Thyroid gland (tissue), 4 donors: ENCODE data around the gene TBRG1. TPM values are rescaled to one million over a fixed set of nuclear protein-coding genes. Genes with fewer than 3 reads are reported as not detected.

Experiments used
- DNase-seq, 2 donors: peaks; one replicate each; pipeline ENCODE4 v3.0.0-alpha.2; 2019
- H3K27ac ChIP-seq, 3 donors: fragments of 200-600 bp; sonication (generic); 1 replicate in 2 of 3; 2 replicates in 1 of 3; pipeline ENCODE4 v1.5.1; 2016 to 2019; ENCODE audit warnings: mild to moderate bottlenecking in 1 of 3, moderate library complexity in 1 of 3
- H3K27me3 ChIP-seq: fragments of 200-600 bp; sonication (generic); one replicate; pipeline ENCODE4 v1.5.1; 2019
- H3K36me3 ChIP-seq, 2 donors: fragments of 200-600 bp; sonication (generic); one replicate each; pipeline ENCODE4 v1.5.1; 2016 to 2019
- H3K4me1 ChIP-seq, 2 donors: fragments of 200-600 bp; sonication (generic); one replicate each; pipeline ENCODE4 v1.5.1; 2017 to 2019
- H3K4me3 ChIP-seq, 3 donors: fragments of 200-600 bp; sonication (generic); replicated peaks in 1 of 3; 1 replicate in 2 of 3; 2 replicates in 1 of 3; pipeline ENCODE4 v1.5.1; 2016; ENCODE audit warnings: mild to moderate bottlenecking in 1 of 3
- H3K9me3 ChIP-seq: fragments of 200-600 bp; sonication (generic); one replicate; pipeline ENCODE4 v1.5.1; 2017
- CTCF ChIP-seq, 6 experiments: fragments of 200-600 bp in 3 of 6; fragments of 450-650 bp in 3 of 6; sonication (generic) in 3 of 6; IDR thresholded peaks; one replicate each; pipeline ENCODE4 v1.5.1; 2016 to 2019; ENCODE audit warnings: antibody characterized with exemption in 6 of 6, mild to moderate bottlenecking in 2 of 6, inconsistent platforms in 1 of 6, moderate library complexity in 1 of 6
- POLR2A ChIP-seq, 2 donors: fragments of 450-650 bp; IDR thresholded peaks; one replicate each; pipeline ENCODE4 v1.6.1; 2017; ENCODE audit warnings: antibody characterized with exemption in 2 of 2, mild to moderate bottlenecking in 2 of 2, moderate library complexity in 1 of 2
- WGBS, 2 donors: methylation state at CpG; one replicate each; pipeline ENCODE4 v1.1.5; 2017; 5-methylcytosine and 5-hydroxymethylcytosine counted together
- intact Hi-C: fragments of 100-400 bp; cut with DNase I; formaldehyde crosslinking; loops from one replicate; pipeline ENCODE4 v1.15.1; 2023
- total RNA-seq, 4 donors: library from RNA; depleted of rRNA; stranded (reverse); fragments of >200 nt; gene quantifications; one replicate each; pipeline ENCODE4 v1.2.3, GENCODE V29; 2016

Gene TBRG1
- total RNA-seq, 4 donors from 2014 or later: 34.7 to 59.8 (median 46.3) TPM

- Histone ChIP-seq H3K36me3 (peaks cover 24 to 33% of the 10 kb centered on the region in 2 donors), H3K9me3 (no peaks in the 10 kb centered on the region), H3K27me3 (no peaks in the 10 kb centered on the region), H3K4me1 (peaks cover 3 to 4% of the 10 kb centered on the region in 2 donors), H3K4me3 (no peak overlapping the region), H3K27ac (no peak overlapping the region)
- 87 to 94% methylated on average over 5 of the region's 5 CpGs for WGBS, 2 donors
- DNase-seq: no peak
- intact Hi-C loops: no loop called here
- no peak for TF ChIP-seq POLR2A (IDR thresholded peaks at IDR 0.05)
- no peak for TF ChIP-seq CTCF (IDR thresholded peaks at IDR 0.05)
Observed at GRCh38 chr11:124640666-124641065, 18.0 kb downstream of the TBRG1 start.

GRCh38 chr11:124642628-124643027, 20.0 kb downstream of the TBRG1 start:
- no peak for DNase-seq

GRCh38 chr11:124643042-124643604, 20.5 kb downstream of the TBRG1 start:
- H3K9me3 ChIP-seq: no peaks in the 10 kb centered on the region
- H3K27ac ChIP-seq: no peak overlapping the region
- intact Hi-C loops: no loop called here
- peaks cover 3 to 4% of the 10 kb centered on the region in 2 donors for H3K4me1 ChIP-seq
- WGBS, 2 donors: 89 to 91% methylated on average over 10 of the region's 10 CpGs
- no peak for TF ChIP-seq CTCF (IDR thresholded peaks at IDR 0.05)
- TF ChIP-seq POLR2A (IDR thresholded peaks at IDR 0.05): no peak
- DNase-seq: no peak
- H3K27me3 ChIP-seq: no peaks in the 10 kb centered on the region
- no peak overlapping the region for H3K4me3 ChIP-seq
- H3K36me3 ChIP-seq: peaks cover 11 to 12% of the 10 kb centered on the region in 2 donors

More at GRCh38 chr11:124642628-124643027, 20.0 kb downstream of the TBRG1 start:
- Histone ChIP-seq H3K27me3 (no peaks in the 10 kb centered on the region), H3K9me3 (no peaks in the 10 kb centered on the region), H3K36me3 (peaks cover 15% of the 10 kb centered on the region in 2 donors), H3K27ac (no peak overlapping the region), H3K4me1 (peaks cover 3 to 4% of the 10 kb centered on the region in 2 donors), H3K4me3 (no peak overlapping the region)
- 89 to 93% methylated on average over 3 of the region's 3 CpGs for WGBS, 2 donors
- no peak for TF ChIP-seq CTCF (IDR thresholded peaks at IDR 0.05)
- TF ChIP-seq POLR2A (IDR thresholded peaks at IDR 0.05): no peak
- intact Hi-C loops: no loop called here

- Histone ChIP-seq H3K4me3 (no peak overlapping the region), H3K36me3 (peaks cover 5 to 6% of the 10 kb centered on the region in 2 donors), H3K27me3 (no peaks in the 10 kb centered on the region), H3K9me3 (no peaks in the 10 kb centered on the region), H3K27ac (no peak overlapping the region), H3K4me1 (peaks cover 3 to 4% of the 10 kb centered on the region in 2 donors)
- intact Hi-C loops: no loop called here
- no peak for DNase-seq
- TF ChIP-seq POLR2A (IDR thresholded peaks at IDR 0.05): no peak
- TF ChIP-seq CTCF (IDR thresholded peaks at IDR 0.05): no peak
- WGBS, 2 donors: 36 to 46% methylated on average over 3 of the region's 3 CpGs
Observed at GRCh38 chr11:124643605-124644425, 21.2 kb downstream of the TBRG1 start.
